Stimulated activated CD4-positive, alpha-beta T cell treated with anti-CD3 and anti-CD28 coated beads, Interleukin-15, amount 100 ng/mL, for 24 hours (primary cell): Measurements from ENCODE around the gene SYT7.
"Not testable (repeated sequence)": the region's sequence is repeated elsewhere in the genome, so short reads cannot be mapped to it uniquely, and the experiment has no call there.

Experiments
- DNase-seq: peaks from one replicate; pipeline ENCODE4 v3.0.0-alpha.2; 2020

The SYT7 gene

GRCh38 chr11:61581030-61581928, at the start of gene SYT7:
Gene SYT7 (minus strand): TSS chr11:61581076. CDS start chr11:61580820, 256 bp downstream.
- DNase-seq: peak; percentile 96

GRCh38 chr11:61630089-61630488, 49.2 kb upstream of the SYT7 start:
- no peak for DNase-seq

- DNase-seq: no peak
These were observed 48.4 kb upstream of the SYT7 start for GRCh38 chr11:61629082-61629833.

GRCh38 chr11:61628662-61628970, 47.7 kb upstream of the SYT7 start:
- DNase-seq: no peak

GRCh38 chr11:61627850-61628661, 47.2 kb upstream of the SYT7 start:
- peak; percentile 63 for DNase-seq

GRCh38 chr11:61626580-61627380, 45.9 kb upstream of the SYT7 start:
- no peak for DNase-seq

GRCh38 chr11:61625525-61625924, 44.6 kb upstream of the SYT7 start:
- DNase-seq: no peak

GRCh38 chr11:61621917-61622585, 41.2 kb upstream of the SYT7 start:
- DNase-seq: no peak

- no peak for DNase-seq
These were observed 38.8 kb upstream of the SYT7 start for GRCh38 chr11:61619471-61620226.

- DNase-seq: no peak
These were observed 38.1 kb upstream of the SYT7 start for GRCh38 chr11:61618978-61619377.

- no peak for DNase-seq
These were observed 36.6 kb upstream of the SYT7 start for GRCh38 chr11:61617515-61617914.

- DNase-seq: no peak
These were observed 35.6 kb upstream of the SYT7 start for GRCh38 chr11:61616434-61616833.

GRCh38 chr11:61614782-61615181, 33.9 kb upstream of the SYT7 start:
- DNase-seq: not testable (repeated sequence)

GRCh38 chr11:61613870-61614269, 33.0 kb upstream of the SYT7 start:
- no peak for DNase-seq

- DNase-seq: no peak
These were observed 32.2 kb upstream of the SYT7 start for GRCh38 chr11:61613051-61613450.

- DNase-seq: no peak
These were observed 30.4 kb upstream of the SYT7 start for GRCh38 chr11:61611309-61611708.

GRCh38 chr11:61610905-61611304, 30.0 kb upstream of the SYT7 start:
- no peak for DNase-seq

- DNase-seq: no peak
These were observed 29.1 kb upstream of the SYT7 start for GRCh38 chr11:61609980-61610366.

GRCh38 chr11:61609000-61609979, 28.4 kb upstream of the SYT7 start:
- DNase-seq: no peak
